GM12801 (cell line): ENCODE data around the gene PARD3B.

Source experiments
- CTCF ChIP-seq: IDR thresholded peaks from one replicate; pipeline ENCODE4 v1.5.1; 2011; ENCODE audit warnings: control low read depth; ENCODE audit not compliant: insufficient read length; ENCODE audit errors: extremely low read depth

Gene PARD3B

GRCh38 chr2:205461678-205462665 is 916.7 kb downstream of the PARD3B start:
- no peak for TF ChIP-seq CTCF

GRCh38 chr2:205462681-205463345 is 917.5 kb downstream of the PARD3B start:
- TF ChIP-seq CTCF = no peak

GRCh38 chr2:205463466-205464025 is 918.3 kb downstream of the PARD3B start:
- TF ChIP-seq CTCF = no peak

GRCh38 chr2:205464681-205465080 is 919.4 kb downstream of the PARD3B start:
- TF ChIP-seq CTCF = no peak

DNA sequence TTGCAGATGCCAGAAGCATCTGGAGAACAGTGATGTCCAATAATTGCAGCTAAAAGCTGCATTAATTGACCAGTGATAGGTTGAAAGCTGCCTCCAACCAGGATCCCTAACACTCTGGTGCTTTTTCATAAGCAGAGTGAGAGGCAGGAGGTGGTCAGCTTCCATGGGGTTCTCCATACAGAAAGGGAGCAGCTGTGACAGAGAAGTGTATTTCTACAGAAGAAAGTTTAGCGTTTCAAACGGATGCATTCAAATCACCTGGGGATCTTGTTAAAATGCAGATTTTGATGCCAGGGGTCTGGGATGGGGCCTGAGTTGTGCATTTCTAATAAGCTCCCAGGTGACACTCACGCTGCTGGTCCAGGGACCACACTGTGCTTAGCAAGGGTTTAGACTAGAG is 920.5 kb downstream of the PARD3B start:
- no peak for TF ChIP-seq CTCF

- no peak for TF ChIP-seq CTCF
Measured at GRCh38 chr2:205471776-205472175, 926.5 kb downstream of the PARD3B start.

DNA sequence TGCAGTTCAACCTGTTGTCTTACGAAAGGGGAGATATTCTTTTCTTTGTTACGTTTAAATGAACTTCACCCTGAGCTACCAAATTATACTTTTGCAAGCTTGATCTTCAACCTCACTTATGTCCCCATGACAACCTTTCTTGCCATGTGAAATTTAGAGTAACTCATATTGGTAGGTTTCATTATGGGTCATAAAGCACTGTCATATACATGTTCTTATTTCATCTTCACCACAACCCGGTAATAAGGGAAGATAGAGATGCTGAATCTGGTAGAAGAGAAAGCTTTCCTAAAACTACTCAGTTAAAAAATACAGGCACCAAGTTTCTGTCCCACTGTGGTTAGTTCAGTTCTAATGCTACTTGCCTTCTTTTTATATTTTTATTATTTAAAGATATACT is 928.5 kb downstream of the PARD3B start:
- no peak for TF ChIP-seq CTCF
